Measurements from ENCODE around the gene ACSF2. TPM values are rescaled to one million over a fixed set of nuclear protein-coding genes. Genes with fewer than 3 reads are reported as not detected.

The ACSF2 gene
- total RNA-seq, 1 experiment from 2014 or later, result 12.2 TPM

GRCh38 chr17:50495918-50496317, 69.9 kb downstream of the ACSF2 start:
- Mint-ChIP-seq H3K27me3 (ENCODE audit: low read depth) (peaks cover 3% of the 10 kb centered on the region; the same call in 1 of the 2 replicates), H3K9me3 (no peaks in the 10 kb centered on the region), H3K4me3 (no peak overlapping the region), H3K36me3 (ENCODE audit: insufficient read depth in 1 of 3, low read depth in 3 of 3) (no peaks in the 10 kb centered on the region), H3K27ac (no peak overlapping the region), H3K4me1 (peaks cover 2% of the 10 kb centered on the region in 2 experiments; a peak in 3 of 4 replicates)
- Histone ChIP-seq H3K23me2 (ENCODE audit: insufficient read length, low read depth, low read length, poor library complexity, severe bottlenecking) (no peaks in the 10 kb centered on the region), H2BK12ac (ENCODE audit: insufficient read length, low read depth, low read length) (no peak overlapping the region), H3K14ac (ENCODE audit: insufficient read depth, low read length) (no peak overlapping the region), H3T11ph (ENCODE audit: low read length) (no peak overlapping the region), H3K27me3 (ENCODE audit: insufficient read depth, low read length) (no peaks in the 10 kb centered on the region), H4K8ac (replicated peaks; ENCODE audit: insufficient read length, low read depth, low read length) (no peak overlapping the region), H4K5ac (ENCODE audit: insufficient read length, low read depth, low read length) (no peak overlapping the region), H2BK20ac (ENCODE audit: low read depth, low read length, poor library complexity, severe bottlenecking) (no peak overlapping the region), H2BK5ac (ENCODE audit: insufficient read length, low read length) (no peak overlapping the region), H3K79me1 (ENCODE audit: insufficient read depth, low read depth, low read length, poor library complexity, severe bottlenecking) (no peaks in the 10 kb centered on the region), H2AK5ac (ENCODE audit: insufficient read length, low read length) (no peak overlapping the region), H2AFZ (ENCODE audit: low read length) (no peak overlapping the region), H3K79me2 (ENCODE audit: insufficient read depth, low read length) (no peaks in the 10 kb centered on the region), H4K20me1 (ENCODE audit: control insufficient read depth, insufficient read depth, insufficient read length) (no peaks in the 10 kb centered on the region), H3K18ac (ENCODE audit: insufficient read length, low read depth, low read length) (no peak overlapping the region), H3K4ac (ENCODE audit: low read depth, low read length) (no peak overlapping the region), H3K56ac (ENCODE audit: insufficient read length, low read depth, low read length) (no peak overlapping the region), H3K27ac (ENCODE audit: insufficient read length, low read depth, low read length) (no peak overlapping the region), H3K9ac (ENCODE audit: extremely low read depth, insufficient read length, low read length) (no peak overlapping the region), H2BK120ac (ENCODE audit: low read depth, low read length, poor library complexity, severe bottlenecking) (no peak overlapping the region), H4K91ac (ENCODE audit: insufficient read length, low read depth, low read length) (no peak overlapping the region), H3K23ac (ENCODE audit: insufficient read length, low read depth, low read length) (no peak overlapping the region), H3K9me3 (ENCODE audit: control insufficient read depth, low read depth, low read length) (no peaks in the 10 kb centered on the region), H2BK15ac (ENCODE audit: low read depth, low read length) (no peak overlapping the region), H3K4me1 (ENCODE audit: insufficient read depth, low read length) (no peaks in the 10 kb centered on the region), H3K4me2 (ENCODE audit: insufficient read depth, insufficient read length, low read length) (no peak overlapping the region)
- TF ChIP-seq, protein P1, sequence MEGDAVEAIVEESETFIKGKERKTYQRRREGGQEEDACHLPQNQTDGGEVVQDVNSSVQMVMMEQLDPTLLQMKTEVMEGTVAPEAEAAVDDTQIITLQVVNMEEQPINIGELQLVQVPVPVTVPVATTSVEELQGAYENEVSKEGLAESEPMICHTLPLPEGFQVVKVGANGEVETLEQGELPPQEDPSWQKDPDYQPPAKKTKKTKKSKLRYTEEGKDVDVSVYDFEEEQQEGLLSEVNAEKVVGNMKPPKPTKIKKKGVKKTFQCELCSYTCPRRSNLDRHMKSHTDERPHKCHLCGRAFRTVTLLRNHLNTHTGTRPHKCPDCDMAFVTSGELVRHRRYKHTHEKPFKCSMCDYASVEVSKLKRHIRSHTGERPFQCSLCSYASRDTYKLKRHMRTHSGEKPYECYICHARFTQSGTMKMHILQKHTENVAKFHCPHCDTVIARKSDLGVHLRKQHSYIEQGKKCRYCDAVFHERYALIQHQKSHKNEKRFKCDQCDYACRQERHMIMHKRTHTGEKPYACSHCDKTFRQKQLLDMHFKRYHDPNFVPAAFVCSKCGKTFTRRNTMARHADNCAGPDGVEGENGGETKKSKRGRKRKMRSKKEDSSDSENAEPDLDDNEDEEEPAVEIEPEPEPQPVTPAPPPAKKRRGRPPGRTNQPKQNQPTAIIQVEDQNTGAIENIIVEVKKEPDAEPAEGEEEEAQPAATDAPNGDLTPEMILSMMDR (conservative IDR thresholded peaks at IDR 0.05), result no peak
- no CpG with 5 or more reads among the region's 8 CpGs for WGBS (ENCODE audit: extremely low coverage, insufficient read length, low lambda C conversion rate)
- DNase-seq, result no peak
